Activated T-helper 1 cell treated with anti-CD3 and anti-CD28 coated beads, Interleukin-2, amount 50 U/mL, for 16 hours (primary cell): ENCODE measurements around the gene DNMT3L.
"Not testable (repeated sequence)": the region's sequence is repeated elsewhere in the genome, so short reads cannot be mapped to it uniquely, and the experiment has no call there.

Source experiments
- DNase-seq, 2 donors: peaks; one replicate each; pipeline ENCODE4 v3.0.0-alpha.2; 2020; ENCODE audit warnings: low read depth in 1 of 2, low spot score in 1 of 2

Gene DNMT3L

GRCh38 chr21:44249204-44250037 is 12.3 kb downstream of the DNMT3L start:
- DNase-seq: not testable (repeated sequence)

GRCh38 chr21:44247904-44248303 is 13.8 kb downstream of the DNMT3L start:
- DNase-seq: not testable (repeated sequence)

GRCh38 chr21:44243980-44244379 is 17.7 kb downstream of the DNMT3L start:
- not testable (repeated sequence) for DNase-seq

- DNase-seq: not testable (repeated sequence)
Observed at GRCh38 chr21:44241281-44241680, 20.4 kb downstream of the DNMT3L start.

- DNase-seq: not testable (repeated sequence)
Observed at GRCh38 chr21:44240842-44241241, 20.9 kb downstream of the DNMT3L start, which contains the start of gene ICOSLG. ICOSLG (minus strand) TSS chr21:44240943; CDS start chr21:44240817, 126 bp downstream.

- not testable (repeated sequence) for DNase-seq
Observed at GRCh38 chr21:44240353-44240752, 21.3 kb downstream of the DNMT3L start.

GRCh38 chr21:44229561-44229960 is 32.1 kb downstream of the DNMT3L start:
- DNase-seq: not testable (repeated sequence)

- DNase-seq: not testable (repeated sequence)
Observed at GRCh38 chr21:44228109-44228508, 33.6 kb downstream of the DNMT3L start.

GRCh38 chr21:44227614-44228013 is 34.1 kb downstream of the DNMT3L start:
- not testable (repeated sequence) for DNase-seq

- DNase-seq: not testable (repeated sequence)
Observed at GRCh38 chr21:44225605-44226004, 36.1 kb downstream of the DNMT3L start.

GRCh38 chr21:44223334-44223733 is 38.4 kb downstream of the DNMT3L start:
- DNase-seq: not testable (repeated sequence)

- DNase-seq: not testable (repeated sequence)
Observed at GRCh38 chr21:44220674-44221073, 41.0 kb downstream of the DNMT3L start.

GRCh38 chr21:44218461-44218860 is 43.2 kb downstream of the DNMT3L start:
- DNase-seq: not testable (repeated sequence)

- not testable (repeated sequence) for DNase-seq
Observed at GRCh38 chr21:44211978-44212377, 49.7 kb downstream of the DNMT3L start.

GRCh38 chr21:44211574-44211973 is 50.1 kb downstream of the DNMT3L start:
- DNase-seq: not testable (repeated sequence)

- DNase-seq: not testable (repeated sequence)
Observed at GRCh38 chr21:44207860-44208646, 53.6 kb downstream of the DNMT3L start.

GRCh38 chr21:44206698-44207676 is 54.7 kb downstream of the DNMT3L start:
- DNase-seq: not testable (repeated sequence)

- DNase-seq: not testable (repeated sequence)
Observed at GRCh38 chr21:44206187-44206586, 55.5 kb downstream of the DNMT3L start.

GRCh38 chr21:44202590-44203299 is 59.0 kb downstream of the DNMT3L start:
- not testable (repeated sequence) for DNase-seq

- not testable (repeated sequence) for DNase-seq
Observed at GRCh38 chr21:44199997-44200396, 61.7 kb downstream of the DNMT3L start.
